Breast epithelium (tissue), 3 donors: ENCODE measurements around the gene AGPAT3.

ENCODE experiments used
- POLR2AphosphoS5 ChIP-seq, 3 donors: sonication (generic); formaldehyde crosslinking; IDR thresholded peaks; one replicate each; pipeline ENCODE4 v1.6.1; 2017; ENCODE audit warnings: antibody characterized with exemption in 3 of 3
- TF ChIP-seq, protein P1 (sequence below), 3 donors: fragments of 450-650 bp; IDR thresholded peaks; one replicate each; pipeline ENCODE4 v1.5.1; 2016 to 2017; ENCODE audit warnings: antibody characterized with exemption in 3 of 3, mild to moderate bottlenecking in 3 of 3, moderate library complexity in 3 of 3

DNA sequence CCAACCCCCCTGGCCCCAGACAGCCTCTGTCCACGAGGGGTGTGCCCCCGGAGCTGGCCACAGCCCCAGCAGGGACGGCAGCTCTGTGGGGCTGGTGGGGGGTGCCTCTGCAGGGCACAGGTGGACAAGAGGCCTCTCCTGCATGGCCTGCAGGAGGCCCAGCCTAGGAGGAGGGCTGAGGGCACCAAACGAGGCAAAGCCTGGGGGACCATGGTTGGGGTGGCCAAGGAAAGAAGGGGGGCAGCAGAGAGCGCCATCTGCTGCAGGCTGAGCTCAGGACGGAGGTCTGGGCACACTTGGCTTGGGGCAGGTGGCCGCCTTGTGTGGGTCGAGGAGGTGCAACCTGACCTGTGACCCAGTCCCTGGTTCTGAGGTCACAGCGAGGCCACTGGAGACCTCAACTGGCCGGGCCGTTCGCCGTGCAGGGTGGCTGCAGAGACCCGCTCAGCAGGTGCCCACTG, 48.4 kb upstream of the AGPAT3 start:
- no peak for TF ChIP-seq POLR2AphosphoS5 (IDR thresholded peaks at IDR 0.05)
- TF ChIP-seq, protein P1, sequence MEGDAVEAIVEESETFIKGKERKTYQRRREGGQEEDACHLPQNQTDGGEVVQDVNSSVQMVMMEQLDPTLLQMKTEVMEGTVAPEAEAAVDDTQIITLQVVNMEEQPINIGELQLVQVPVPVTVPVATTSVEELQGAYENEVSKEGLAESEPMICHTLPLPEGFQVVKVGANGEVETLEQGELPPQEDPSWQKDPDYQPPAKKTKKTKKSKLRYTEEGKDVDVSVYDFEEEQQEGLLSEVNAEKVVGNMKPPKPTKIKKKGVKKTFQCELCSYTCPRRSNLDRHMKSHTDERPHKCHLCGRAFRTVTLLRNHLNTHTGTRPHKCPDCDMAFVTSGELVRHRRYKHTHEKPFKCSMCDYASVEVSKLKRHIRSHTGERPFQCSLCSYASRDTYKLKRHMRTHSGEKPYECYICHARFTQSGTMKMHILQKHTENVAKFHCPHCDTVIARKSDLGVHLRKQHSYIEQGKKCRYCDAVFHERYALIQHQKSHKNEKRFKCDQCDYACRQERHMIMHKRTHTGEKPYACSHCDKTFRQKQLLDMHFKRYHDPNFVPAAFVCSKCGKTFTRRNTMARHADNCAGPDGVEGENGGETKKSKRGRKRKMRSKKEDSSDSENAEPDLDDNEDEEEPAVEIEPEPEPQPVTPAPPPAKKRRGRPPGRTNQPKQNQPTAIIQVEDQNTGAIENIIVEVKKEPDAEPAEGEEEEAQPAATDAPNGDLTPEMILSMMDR (IDR thresholded peaks at IDR 0.05): no peak
